Pons (tissue), 1 donor: Measurements from ENCODE around the gene CADPS2.

Experiments used
- DNase-seq: peaks from one replicate; pipeline ENCODE4 v3.0.0-alpha.2; 2016; ENCODE audit warnings: low spot score

The CADPS2 gene

DNA sequence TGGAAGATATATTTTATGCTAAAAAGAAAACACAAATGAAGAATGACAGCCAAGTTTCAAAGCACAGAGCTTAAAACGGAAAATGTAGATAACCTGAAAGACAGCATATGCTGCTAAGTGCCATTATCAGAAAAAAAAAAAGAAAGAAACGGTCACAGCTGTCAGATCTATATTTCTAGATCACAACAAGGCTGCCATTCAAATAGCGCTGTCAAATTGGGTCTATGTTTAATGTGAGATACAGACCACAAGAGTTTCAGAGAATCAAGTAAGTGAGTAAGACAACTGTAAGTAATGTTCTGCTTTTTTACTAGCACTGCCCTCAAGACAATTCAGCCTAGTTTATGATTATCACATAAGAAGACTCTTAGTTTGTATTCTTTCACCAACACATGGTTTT is 117.4 kb downstream of the CADPS2 start:
- DNase-seq: no peak

DNA sequence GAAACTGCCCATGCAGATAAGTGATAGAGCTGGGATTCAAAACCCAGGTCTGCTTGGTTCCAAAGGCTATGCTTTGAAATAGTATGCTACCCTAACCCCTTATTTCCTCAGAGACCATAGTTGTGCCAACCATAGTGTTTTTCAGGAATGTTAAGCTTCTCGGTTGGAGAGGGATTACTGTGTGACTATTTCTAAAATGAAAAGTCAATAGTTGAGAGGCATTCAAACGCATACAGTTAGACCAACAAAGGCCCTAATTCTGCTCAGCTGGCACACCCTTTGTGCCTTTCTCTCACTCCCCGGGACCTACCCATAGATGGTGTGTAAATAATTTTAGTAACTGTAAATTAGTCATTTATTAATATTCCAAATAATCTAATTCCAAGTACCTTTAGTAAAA is 118.9 kb downstream of the CADPS2 start:
- no peak for DNase-seq

DNA sequence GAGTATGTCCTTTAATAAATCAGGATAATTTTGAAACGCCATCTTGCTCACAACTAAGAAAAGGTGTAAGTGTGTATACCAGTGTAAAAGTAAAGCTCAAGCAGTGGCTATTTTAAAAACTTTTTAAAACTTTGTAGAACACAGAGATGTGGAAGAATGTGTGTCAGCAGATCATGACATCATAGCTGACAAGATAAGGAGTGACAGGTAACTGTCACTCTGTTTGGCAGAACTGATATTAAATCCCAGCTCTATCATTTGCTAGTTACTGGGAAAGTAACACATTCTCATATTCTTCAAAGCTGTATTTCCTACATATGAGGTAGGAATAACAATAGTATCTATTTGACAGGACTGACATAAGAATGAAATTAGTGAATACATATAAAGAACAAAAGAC is 119.7 kb downstream of the CADPS2 start:
- DNase-seq: no peak

DNA sequence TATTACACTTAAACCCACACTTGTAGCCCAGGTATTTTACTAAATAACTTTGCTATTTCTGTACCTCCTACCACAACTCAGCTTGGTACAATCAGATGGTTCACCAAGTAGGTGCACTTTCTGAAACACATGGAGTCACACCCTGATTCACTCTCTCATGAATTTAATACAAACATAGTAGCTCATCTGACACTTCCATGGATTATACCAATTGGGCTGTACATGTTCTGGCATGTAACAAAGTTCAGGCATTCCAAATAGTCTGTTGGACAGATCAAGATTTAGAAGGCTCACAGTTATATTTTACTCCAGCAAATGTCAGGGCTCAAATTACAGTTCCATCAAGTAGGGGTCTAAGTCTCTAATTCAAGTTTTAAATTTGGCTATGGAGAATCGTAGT is 121.4 kb downstream of the CADPS2 start:
- no peak for DNase-seq

DNA sequence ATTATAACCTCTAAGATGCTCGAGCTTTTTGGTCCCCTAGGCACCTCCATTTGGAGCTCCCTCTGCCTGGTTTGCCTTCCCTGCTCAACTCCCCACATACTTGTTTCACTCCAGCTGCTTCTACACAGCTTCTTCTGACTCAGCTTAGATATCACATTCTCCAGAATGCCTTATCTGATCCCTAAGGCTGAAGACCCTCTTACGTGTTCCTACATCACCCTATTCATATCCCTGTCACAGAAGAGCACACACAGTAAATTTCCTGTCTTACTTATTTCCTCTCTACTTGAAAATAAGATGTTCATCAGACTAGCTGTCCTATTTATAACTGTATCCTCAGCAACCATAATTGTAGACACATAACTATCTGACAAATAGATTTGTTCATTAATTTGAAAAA is 122.2 kb downstream of the CADPS2 start:
- no peak for DNase-seq

DNA sequence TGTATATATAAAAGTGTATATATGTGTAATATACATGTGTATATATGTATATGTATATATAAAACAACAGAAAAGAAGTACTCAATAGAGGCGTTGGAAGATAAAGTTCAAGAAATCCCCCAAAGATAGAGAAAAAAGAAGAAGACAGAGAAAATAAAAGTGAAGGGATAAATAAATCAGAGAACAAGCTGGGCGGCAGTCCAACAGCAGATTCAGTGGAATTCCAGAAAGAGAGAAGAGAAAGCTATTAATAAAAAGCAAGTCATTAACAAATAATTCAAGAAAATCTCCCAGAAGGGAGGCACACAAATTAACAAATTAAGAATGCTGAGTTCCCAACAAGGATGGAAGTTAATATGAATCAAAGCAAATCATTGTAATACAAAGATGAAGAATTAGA is 124.2 kb downstream of the CADPS2 start:
- no peak for DNase-seq

DNA sequence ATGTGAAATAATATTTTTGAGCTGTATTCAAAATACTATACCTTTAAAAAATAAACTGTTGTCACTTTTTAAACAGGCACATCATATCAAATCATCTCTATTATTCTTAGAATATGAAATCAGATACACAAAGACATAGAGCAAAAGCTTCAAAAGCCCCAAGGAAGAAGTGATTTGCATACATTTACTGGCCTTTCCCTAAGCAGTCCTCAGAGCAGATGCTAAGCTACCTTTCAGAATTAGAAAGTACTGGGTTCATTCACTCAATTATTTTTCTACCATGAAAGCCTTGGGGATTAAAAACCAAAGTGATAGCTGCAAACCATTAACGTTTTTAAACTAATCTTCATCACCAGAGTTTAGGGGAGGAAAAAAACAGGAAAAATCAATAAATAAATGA is 127.8 kb downstream of the CADPS2 start:
- no peak for DNase-seq

DNA sequence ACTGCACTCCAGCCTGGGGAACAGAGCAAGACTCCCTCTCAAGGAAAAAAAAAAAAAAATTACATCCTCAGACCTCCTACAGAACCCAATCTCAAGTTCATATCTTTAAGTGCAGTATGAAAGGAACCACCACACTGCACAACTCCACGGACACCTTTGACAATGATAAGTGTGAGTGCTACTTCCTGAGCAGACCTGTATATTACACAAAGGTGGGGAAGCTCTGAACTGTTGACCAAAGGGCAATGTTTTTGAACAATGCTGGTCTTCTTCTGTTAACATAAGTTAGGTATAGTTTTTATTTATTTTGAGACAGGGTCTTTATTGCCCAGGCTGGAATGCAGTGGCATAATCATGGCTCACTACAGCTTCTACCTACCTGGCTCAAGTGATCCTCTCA is 129.4 kb downstream of the CADPS2 start:
- no peak for DNase-seq

DNA sequence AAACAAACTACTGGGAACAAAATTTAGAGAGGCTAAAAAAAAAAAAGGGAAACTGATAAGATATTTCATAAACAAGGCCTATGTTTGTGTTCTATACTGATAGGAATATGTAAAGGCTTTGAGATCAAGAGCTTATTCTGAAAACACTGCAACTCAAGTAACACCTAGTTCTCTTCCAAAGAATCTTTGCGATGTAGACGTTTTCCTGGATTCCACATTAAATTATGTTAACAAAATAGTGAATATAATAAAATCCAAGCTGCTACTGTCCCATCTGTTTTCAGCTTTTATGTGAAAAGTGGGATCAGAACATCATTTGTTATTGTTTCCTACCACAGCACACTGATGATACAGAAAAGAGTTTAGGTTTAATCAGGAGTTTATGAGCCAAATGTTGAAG is 130.6 kb downstream of the CADPS2 start:
- no peak for DNase-seq

DNA sequence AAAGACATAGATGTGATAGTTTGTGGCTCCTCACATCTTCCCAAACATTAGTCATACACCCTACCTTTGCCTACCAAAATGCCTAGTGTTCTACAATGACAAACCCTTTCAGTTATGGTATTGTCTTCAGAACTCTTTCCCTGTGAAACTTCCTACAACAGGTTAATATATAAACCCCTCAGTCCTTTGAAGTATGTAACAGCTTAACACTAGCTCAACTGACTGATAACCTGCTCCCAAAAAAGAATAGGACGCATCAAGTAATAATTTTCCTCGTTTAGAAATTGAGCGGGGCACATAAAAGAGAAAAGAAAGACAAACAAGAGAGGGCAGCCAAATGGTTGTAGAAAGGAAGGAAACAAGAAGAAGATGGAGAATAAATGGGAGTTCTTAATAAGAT is 133.7 kb downstream of the CADPS2 start:
- DNase-seq: no peak

DNA sequence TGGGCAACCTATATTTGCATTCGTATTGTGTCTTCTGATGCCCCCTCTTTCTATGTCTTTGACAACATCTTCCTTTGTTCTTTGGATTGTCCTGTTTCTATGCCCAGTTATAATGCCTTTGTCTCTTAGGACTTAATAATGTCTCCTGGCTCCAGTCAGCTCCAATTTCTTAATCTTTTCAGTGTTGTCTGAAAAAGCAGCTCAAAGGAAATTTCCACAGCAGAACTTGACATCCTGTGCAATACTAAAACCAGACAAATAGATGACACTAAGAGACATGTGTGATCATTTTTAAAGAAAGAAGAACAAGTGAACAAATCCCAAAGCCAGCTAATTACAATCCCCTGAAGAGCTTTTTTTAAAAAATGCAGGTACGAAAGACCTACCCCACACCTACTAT is 135.9 kb downstream of the CADPS2 start:
- DNase-seq: no peak

DNA sequence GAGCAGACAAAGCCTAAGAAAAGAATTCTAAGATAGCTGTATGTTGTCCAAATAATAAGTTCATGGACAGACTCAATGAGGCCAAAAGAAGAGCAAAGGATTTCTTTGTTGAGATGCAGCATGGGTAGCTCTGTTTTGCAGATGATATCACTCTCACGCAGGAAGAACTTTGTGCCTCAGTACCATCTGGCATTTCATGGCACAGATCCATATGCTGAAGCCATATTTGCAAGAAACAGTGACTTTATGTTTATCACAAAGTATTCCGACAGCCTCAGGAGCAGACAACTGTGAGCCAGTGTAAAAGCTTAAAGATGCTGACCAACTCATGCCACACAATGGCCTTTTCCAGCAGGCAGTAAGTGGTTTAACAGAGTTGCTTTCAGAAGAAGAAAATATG is 138.1 kb downstream of the CADPS2 start:
- DNase-seq: no peak

DNA sequence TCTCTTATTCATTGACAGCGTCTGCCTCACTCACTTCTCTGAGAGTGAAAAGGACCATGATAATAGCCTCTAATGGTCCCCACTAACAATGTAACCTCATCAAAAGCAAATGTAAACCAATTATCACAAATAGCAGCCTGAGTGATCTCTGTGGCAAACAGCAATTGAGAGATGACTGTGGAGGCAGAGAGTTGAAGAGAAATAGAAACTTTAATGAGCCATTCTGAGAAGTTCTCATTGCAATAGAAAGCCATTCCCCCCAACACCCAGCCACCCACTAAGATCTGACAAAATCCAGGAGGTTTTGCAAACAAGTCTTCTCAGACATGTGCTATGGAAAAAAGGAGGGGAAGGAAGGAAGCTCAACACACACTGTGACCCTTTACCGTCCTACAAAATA is 139.3 kb downstream of the CADPS2 start:
- DNase-seq: no peak

DNA sequence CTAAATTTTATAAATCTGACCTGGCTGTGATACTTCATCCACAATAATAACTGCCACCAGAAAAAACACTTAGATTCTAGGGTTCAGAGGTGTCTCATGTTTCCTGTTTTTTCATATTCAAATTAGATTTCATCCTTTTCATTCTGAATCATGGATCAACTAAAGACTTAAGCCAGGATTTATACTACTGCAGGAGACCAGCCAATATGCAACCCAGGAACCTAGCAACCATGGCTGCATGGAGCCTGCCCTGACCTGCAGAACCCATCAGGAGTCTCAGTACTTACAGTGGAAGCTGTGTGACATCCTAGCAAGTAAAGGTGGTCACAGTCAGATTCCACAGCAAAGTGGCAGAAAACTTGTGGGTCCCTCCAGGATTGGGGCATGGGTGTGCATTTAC is 143.0 kb downstream of the CADPS2 start:
- no peak for DNase-seq

DNA sequence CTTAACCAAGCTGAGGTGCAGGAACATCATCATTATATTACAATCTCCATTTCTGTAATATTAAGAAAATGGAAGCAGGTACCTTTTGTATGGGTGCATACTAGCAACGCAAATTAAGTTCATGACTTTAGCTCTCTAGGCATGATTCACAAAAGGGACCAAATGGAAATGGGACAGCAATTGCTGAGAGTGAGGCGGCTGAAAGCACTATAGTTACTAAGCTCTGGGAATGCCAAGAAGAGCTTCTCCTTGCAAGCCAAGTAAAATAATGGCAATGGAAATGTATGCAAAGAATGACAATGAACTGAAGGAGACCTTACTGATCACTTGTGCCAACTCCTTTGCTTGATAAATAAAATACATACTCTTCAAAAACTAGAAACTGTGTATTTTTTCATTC is 147.3 kb downstream of the CADPS2 start:
- no peak for DNase-seq

DNA sequence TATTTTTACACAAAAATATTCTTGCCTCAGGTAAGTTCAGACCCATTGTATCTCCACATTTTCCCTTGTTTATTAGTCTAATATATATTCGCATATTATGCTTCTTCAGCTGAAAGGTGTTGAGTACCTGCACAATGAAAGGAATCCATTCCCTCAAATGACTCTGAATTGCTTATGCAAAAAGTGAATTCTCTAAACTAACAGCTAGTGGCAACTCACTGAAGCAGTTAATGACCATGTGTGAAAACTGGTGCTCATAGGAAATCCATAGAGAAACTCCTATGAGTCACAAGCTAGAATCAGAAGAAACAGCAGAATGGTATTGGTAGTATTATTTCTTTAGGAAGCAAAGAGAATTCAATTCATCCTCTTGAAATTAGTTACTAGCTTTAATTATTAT is 150.1 kb downstream of the CADPS2 start:
- DNase-seq: no peak

DNA sequence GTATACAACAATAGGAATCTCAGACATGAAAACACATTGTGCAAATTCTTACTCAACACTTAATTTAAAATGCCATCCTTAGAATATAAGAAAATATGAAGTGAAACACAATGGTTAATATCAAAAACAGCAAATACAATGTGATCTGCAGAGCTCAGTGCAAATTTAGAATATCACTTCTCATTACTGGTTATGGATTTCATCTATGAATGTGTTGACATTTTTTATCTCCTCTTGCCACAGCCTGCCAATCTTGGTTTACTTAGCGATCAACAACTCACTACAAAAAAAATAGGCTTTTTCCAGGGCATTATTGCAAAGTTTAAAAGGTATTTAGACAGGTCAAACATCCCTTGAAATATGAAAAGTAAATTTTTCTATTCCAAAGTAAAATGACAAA is 158.5 kb downstream of the CADPS2 start:
- DNase-seq: no peak

DNA sequence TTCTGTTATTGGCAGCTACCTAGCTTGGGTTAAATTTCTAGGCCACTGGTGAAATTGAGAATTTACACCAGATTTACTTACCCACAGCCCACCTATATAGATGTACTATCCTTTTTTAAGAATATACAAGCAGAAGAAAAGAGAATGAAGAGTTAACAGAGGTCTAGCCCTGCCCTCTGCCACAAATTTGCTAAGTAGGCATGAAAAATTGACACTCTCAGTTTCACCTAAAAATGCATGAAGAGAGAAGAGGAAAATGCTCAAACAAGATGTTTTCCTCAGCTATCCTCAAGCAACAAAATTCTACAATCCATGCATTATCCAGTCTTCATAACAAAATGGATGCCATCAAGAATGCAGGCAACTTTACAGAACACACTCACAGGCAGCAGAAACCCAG is 158.9 kb downstream of the CADPS2 start:
- DNase-seq: no peak

DNA sequence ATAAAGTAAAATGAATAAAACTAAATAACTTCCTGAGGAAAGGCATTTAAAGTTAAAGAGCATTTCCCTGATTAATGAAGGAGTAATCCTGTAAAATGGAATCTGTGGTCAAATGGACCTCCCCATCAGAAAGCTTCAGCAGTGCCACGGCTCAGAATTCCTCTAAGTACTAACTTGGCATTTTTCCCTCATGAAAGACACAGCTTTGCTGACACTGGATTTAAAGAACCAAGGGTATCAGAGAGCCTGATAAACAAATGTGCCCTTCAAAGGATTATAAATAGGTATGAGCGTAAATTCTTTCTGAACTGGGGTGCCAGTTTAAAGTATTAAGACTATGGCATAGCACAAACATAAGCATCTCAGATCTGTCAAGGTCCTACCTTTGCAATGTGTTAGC is 159.4 kb downstream of the CADPS2 start:
- no peak for DNase-seq

DNA sequence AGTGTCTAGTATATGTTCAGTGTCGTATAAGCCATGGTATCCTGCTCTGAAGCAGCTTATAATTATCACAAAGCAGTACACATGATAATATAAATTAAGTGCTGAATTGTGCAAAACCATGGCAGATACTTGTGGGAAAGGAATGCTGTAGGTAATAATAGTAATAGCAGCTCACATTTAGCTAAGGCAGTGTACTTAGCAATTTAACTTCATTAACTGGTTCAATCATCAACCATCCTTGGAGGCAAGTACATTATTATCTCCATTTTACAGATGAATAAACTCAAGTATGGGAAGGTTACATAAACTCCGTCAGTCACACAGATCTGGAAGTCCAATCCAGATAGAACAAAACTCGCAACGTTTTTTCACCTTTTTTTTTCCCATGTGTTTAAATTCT is 161.9 kb downstream of the CADPS2 start:
- no peak for DNase-seq

DNA sequence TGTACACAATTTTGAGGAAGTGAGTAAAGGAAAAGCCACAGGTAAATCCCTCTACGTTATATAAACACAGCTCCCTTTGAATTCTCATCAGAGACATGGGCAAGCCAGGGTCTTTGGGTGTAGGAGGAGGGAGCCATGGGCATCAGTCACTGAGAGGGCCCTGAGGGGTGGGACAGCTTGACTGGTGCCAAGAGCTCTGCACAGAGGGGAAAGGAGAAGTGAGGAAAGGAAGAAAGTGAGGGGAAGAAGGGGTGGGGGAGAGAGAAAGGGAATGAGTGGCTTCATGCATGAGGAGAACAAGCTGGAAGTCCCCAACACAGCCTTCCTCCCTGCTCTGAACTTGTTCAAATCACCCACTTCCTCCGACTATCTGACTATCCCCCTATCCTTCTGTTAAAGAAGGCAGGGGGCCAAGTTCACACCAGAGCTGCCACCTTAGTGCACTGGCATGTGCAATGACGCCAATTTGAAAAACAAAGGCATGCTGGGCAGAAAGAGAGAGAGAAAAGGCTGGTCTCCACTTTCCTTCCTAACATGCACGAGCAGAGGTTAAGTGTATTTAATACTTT is 167.2 kb downstream of the CADPS2 start:
- DNase-seq: no peak

DNA sequence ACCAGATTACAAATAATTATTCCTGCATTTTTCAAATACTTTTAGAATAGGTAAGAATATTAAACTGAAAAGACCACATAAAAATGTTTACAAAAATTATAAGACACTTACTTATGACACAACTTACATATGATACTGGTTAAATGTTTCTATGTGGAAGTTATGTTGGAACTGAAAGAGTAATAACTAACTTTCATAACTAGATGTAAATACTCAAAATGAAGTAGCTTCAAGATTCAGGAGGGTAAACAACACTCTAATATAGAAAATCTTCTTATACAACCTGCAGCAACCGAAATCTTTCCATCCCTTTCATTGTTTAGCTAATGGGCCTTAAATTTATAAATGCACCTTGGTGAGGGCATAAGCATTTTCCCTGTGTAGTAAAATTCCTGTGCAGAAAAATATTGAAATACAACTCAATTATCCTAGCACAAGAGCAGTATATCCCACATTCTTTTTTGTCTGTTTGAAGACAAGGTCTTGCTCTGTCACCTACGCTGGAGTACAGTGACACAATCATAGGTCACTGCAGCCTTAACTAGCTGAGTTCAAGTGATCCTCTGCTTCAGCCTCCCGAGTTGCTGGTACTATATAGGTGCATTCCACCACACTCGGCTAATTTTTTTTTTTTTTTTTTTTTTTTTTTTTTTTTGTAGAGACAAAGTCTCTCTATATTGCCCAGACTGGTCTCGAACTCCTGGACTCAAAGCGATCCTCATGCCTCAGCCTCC is 168.7 kb downstream of the CADPS2 start:
- DNase-seq: no peak

DNA sequence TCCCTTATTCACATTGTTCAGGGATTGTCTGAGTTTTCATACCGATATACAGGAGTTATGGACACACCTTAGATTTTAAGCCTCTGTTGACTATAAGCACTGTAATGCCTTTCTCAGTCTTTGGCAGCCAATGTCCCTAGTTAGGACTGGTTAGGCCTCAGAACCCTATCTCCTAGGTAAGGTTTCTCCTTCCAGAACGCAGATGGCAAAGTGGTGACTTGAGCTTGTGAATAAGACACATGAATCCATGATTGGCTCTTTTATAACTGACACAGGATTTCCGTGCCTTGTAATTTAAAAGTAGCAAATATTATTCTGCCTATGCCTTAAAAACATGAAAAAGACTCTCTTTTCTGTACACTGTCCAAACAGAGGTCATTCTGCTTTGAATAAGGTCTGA is 171.1 kb downstream of the CADPS2 start:
- DNase-seq: no peak

DNA sequence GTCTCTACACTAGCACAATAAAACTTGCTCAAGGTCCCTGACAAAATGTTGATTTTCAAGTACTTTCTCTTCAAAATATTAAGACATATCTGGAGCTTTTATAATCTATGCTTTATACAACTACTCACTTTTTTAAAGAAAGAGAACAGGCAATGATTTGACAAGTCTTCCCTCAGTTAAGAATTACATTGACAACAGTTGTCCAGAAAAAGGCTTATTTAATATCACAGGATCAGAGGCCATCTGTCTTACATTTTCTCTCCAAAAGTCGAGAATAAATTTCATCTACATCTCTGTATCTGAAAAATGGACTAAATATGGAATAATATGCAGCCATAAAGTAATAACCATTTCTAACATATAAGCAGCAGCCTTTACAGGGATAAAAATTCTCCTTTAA is 175.3 kb downstream of the CADPS2 start:
- no peak for DNase-seq
